GM19324 (cell line): ENCODE measurements around the gene RGMB.

ENCODE experiments used
- ATAC-seq: cut with Tn5 transposase; IDR thresholded peaks from one replicate; pipeline ENCODE4 v1.9.1; 2021; ENCODE audit warnings: mild to moderate bottlenecking, moderate library complexity; ENCODE audit not compliant: unreplicated experiment, low FRiP score

RGMB gene

GRCh38 chr5:98825582-98826375 lies 52.3 kb downstream of the RGMB start:
- ATAC-seq: no peak

GRCh38 chr5:98827161-98827560 lies 53.7 kb downstream of the RGMB start:
- no peak for ATAC-seq

- no peak for ATAC-seq
Observed at GRCh38 chr5:98827588-98828284, 54.3 kb downstream of the RGMB start.

GRCh38 chr5:98836175-98836574 lies 62.7 kb downstream of the RGMB start:
- ATAC-seq: no peak

- ATAC-seq: no peak
Observed at GRCh38 chr5:98839469-98840383, 66.3 kb downstream of the RGMB start.

- no peak for ATAC-seq
Observed at GRCh38 chr5:98840946-98841345, 67.5 kb downstream of the RGMB start.

GRCh38 chr5:98843481-98843880 lies 70.0 kb downstream of the RGMB start:
- ATAC-seq: no peak

GRCh38 chr5:98844865-98845264 lies 71.4 kb downstream of the RGMB start:
- no peak for ATAC-seq

- ATAC-seq: no peak
Observed at GRCh38 chr5:98845878-98846277, 72.4 kb downstream of the RGMB start.
